ENCODE results near the gene ATF3. TPM values are rescaled to one million over a fixed set of nuclear protein-coding genes. Genes with fewer than 3 reads are reported as not detected.
A peak's percentile ranks its signal among the peaks of the same experiment; 100 is the strongest.

ATF3 gene
- total and polyA plus RNA-seq, 2 donors (not counting 1 experiment from before 2014, with no cell fraction given) = 33.8 to 35.7 TPM

DNA sequence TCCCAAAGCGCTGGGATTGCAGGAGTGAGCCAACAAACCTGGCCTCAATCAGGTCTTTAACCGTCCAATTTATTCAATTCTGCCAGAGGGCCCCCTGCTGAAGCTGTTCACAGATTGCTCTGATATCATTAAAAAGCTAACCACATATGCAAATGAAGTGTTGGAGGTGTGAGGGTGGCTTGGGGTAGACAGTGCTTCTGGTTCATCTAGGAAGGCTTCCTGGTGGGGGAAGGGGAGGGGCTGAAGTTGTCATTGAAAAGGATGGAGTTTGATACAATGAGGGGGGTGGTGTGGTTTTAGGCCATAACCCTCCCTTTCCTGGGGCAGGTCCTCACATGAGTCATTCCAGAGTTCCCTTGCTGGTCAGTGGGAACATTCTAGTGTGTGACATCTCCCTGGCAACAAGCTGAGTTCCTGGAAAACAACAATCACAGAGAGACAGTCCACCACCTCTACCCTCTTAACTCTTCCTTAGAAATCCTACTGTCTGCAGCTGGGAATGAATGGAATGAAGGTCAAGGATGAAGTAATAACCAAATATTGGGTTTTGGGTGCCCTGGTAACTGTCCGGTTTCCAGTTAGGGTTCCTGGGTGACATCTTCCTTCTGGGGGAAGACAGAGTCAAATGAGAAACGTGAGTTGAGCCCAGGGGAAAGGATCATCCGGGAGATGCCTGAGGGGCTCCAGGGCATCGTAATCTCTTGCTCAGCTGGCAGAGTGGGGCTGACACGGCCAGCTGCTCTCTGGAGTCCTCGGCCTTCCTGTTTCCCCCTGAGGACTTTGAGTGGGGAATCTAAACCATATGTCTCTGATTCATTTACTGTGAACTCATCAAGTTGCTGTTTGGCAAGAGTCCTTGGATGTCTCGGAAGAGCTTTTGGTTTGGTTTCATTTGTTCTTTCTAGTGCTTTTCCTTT is 58.9 kb downstream of the ATF3 start:
- Histone ChIP-seq H3K4me1 (ENCODE audit: control insufficient read depth, extremely low read depth, insufficient read depth, low read length) (peaks cover 19% of the 10 kb centered on the region), H2AFZ (ENCODE audit: low read length) (no peak overlapping the region), H3K9ac (ENCODE audit: insufficient read depth, low read length) (peak overlapping the region; percentile 67), H3K9me3 (ENCODE audit: control insufficient read depth, insufficient read depth, low read depth, low read length) (no peaks in the 10 kb centered on the region), H3K4me2 (ENCODE audit: extremely low read depth, insufficient read depth, low read length) (peak overlapping the region; percentile 83), H3K27ac (ENCODE audit: insufficient read depth, low read length) (peak overlapping the region; percentile 99), H3K4me3 (replicated peaks in 1 of 4; ENCODE audit: control extremely low read depth in 1 of 4, insufficient read depth in 1 of 4, low read depth in 3 of 4, low read length in 4 of 4) (peak overlapping the region in 3 of 4 experiments; percentile 21 to 47 (median 42)), H3K27me3 (ENCODE audit: control insufficient read depth, insufficient read depth, low read length) (no peaks in the 10 kb centered on the region), H4K20me1 (ENCODE audit: control insufficient read depth, extremely low read depth, insufficient read depth, low read length) (no peaks in the 10 kb centered on the region), H3K36me3 (ENCODE audit: control insufficient read depth, insufficient read depth, low read length) (no peaks in the 10 kb centered on the region), H3K79me2 (ENCODE audit: control insufficient read depth, insufficient read depth, low read length) (no peaks in the 10 kb centered on the region)
- TF ChIP-seq, protein P1, sequence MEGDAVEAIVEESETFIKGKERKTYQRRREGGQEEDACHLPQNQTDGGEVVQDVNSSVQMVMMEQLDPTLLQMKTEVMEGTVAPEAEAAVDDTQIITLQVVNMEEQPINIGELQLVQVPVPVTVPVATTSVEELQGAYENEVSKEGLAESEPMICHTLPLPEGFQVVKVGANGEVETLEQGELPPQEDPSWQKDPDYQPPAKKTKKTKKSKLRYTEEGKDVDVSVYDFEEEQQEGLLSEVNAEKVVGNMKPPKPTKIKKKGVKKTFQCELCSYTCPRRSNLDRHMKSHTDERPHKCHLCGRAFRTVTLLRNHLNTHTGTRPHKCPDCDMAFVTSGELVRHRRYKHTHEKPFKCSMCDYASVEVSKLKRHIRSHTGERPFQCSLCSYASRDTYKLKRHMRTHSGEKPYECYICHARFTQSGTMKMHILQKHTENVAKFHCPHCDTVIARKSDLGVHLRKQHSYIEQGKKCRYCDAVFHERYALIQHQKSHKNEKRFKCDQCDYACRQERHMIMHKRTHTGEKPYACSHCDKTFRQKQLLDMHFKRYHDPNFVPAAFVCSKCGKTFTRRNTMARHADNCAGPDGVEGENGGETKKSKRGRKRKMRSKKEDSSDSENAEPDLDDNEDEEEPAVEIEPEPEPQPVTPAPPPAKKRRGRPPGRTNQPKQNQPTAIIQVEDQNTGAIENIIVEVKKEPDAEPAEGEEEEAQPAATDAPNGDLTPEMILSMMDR (conservative IDR thresholded peaks at IDR 0.05 in 1 of 2, IDR thresholded peaks at IDR 0.05 in 1 of 2; ENCODE audit: low read depth in 1 of 2, low read length in 2 of 2) = no peak
- TF ChIP-seq EZH2 (IDR thresholded peaks at IDR 0.05; ENCODE audit: low read length, missing control alignments) = no peak
- peak; percentile 93 to 94 for DNase-seq (ENCODE audit: low read depth in 2 of 2)

DNA sequence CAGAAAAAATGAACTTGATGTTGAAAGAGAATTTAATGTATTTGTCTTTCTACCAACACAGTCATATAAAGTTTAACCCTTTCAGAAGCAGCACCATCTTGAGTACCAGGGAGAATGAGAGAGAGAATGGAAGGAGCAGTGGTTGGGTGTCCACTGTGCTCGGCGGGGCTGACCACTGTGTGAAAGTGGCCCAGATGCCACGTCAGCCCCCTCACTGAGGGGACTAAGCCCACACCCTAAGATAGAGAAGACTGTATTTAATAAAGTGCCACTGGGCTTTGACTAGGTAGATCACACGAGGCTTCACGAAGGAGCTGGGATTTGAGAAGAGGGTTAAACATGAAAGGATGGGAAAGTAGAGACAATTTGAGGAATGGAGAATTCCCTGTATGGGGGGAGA is 59.9 kb downstream of the ATF3 start:
- Histone ChIP-seq H2AFZ (ENCODE audit: low read length) (no peak overlapping the region), H3K79me2 (ENCODE audit: control insufficient read depth, insufficient read depth, low read length) (no peaks in the 10 kb centered on the region), H3K9ac (ENCODE audit: insufficient read depth, low read length) (peak overlapping the region; percentile 67), H3K27me3 (ENCODE audit: control insufficient read depth, insufficient read depth, low read length) (no peaks in the 10 kb centered on the region), H4K20me1 (ENCODE audit: control insufficient read depth, extremely low read depth, insufficient read depth, low read length) (no peaks in the 10 kb centered on the region), H3K9me3 (ENCODE audit: control insufficient read depth, insufficient read depth, low read depth, low read length) (no peaks in the 10 kb centered on the region), H3K36me3 (ENCODE audit: control insufficient read depth, insufficient read depth, low read length) (no peaks in the 10 kb centered on the region), H3K4me2 (ENCODE audit: extremely low read depth, insufficient read depth, low read length) (peak overlapping the region; percentile 83), H3K4me1 (ENCODE audit: control insufficient read depth, extremely low read depth, insufficient read depth, low read length) (peaks cover 19% of the 10 kb centered on the region), H3K4me3 (replicated peaks in 1 of 4; ENCODE audit: control extremely low read depth in 1 of 4, insufficient read depth in 1 of 4, low read depth in 3 of 4, low read length in 4 of 4) (no peak overlapping the region), H3K27ac (ENCODE audit: insufficient read depth, low read length) (peak overlapping the region; percentile 99)
- no peak for DNase-seq (ENCODE audit: low read depth in 2 of 2)
- TF ChIP-seq EZH2 (IDR thresholded peaks at IDR 0.05; ENCODE audit: low read length, missing control alignments) = no peak

- DNase-seq (ENCODE audit: low read depth in 2 of 2) = peak; percentile 9 to 18
- H3K9ac ChIP-seq (ENCODE audit: insufficient read depth, low read length) = no peak overlapping the region
- peaks cover 19% of the 10 kb centered on the region for H3K4me1 ChIP-seq (ENCODE audit: control insufficient read depth, extremely low read depth, insufficient read depth, low read length)
- TF ChIP-seq, protein P1 (conservative IDR thresholded peaks at IDR 0.05 in 1 of 2, IDR thresholded peaks at IDR 0.05 in 1 of 2; ENCODE audit: low read depth in 1 of 2, low read length in 2 of 2) = peak; percentile 25 to 26
- no peak for TF ChIP-seq EZH2 (IDR thresholded peaks at IDR 0.05; ENCODE audit: low read length, missing control alignments)
- no peak overlapping the region for H2AFZ ChIP-seq (ENCODE audit: low read length)
- H3K4me2 ChIP-seq (ENCODE audit: extremely low read depth, insufficient read depth, low read length) = no peak overlapping the region
- no peaks in the 10 kb centered on the region for H3K36me3 ChIP-seq (ENCODE audit: control insufficient read depth, insufficient read depth, low read length)
- H4K20me1 ChIP-seq (ENCODE audit: control insufficient read depth, extremely low read depth, insufficient read depth, low read length) = no peaks in the 10 kb centered on the region
- no peaks in the 10 kb centered on the region for H3K9me3 ChIP-seq (ENCODE audit: control insufficient read depth, insufficient read depth, low read depth, low read length)
- no peaks in the 10 kb centered on the region for H3K79me2 ChIP-seq (ENCODE audit: control insufficient read depth, insufficient read depth, low read length)
- no peaks in the 10 kb centered on the region for H3K27me3 ChIP-seq (ENCODE audit: control insufficient read depth, insufficient read depth, low read length)
- no peak overlapping the region for H3K4me3 ChIP-seq (replicated peaks in 1 of 4; ENCODE audit: control extremely low read depth in 1 of 4, insufficient read depth in 1 of 4, low read depth in 3 of 4, low read length in 4 of 4)
- H3K27ac ChIP-seq (ENCODE audit: insufficient read depth, low read length) = no peak overlapping the region
These were observed 60.5 kb downstream of the ATF3 start for GRCh38 chr1:212669102-212669501.
